ENCODE results near the gene C16orf78.

DNA sequence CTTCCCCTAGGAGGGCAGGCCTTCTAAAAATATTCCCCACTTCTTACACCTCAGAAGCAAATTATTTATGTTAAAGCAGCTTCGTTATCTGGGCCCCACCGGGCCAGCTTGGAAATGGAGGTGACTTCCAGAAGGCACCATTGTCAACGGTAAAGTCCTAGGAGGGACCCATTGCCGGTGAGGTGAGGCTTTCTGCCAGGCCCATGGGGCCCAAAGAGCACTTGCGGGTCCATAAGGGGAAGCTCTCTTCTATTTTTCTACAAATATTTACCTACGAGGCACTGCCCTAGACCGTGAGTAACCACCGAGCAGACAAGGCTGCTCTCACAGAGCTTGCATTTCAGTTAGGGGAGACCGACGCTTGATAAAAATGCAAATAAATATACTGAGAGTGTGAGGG is 41.5 kb downstream of the C16orf78 start:
- TF ChIP-seq, protein P1, sequence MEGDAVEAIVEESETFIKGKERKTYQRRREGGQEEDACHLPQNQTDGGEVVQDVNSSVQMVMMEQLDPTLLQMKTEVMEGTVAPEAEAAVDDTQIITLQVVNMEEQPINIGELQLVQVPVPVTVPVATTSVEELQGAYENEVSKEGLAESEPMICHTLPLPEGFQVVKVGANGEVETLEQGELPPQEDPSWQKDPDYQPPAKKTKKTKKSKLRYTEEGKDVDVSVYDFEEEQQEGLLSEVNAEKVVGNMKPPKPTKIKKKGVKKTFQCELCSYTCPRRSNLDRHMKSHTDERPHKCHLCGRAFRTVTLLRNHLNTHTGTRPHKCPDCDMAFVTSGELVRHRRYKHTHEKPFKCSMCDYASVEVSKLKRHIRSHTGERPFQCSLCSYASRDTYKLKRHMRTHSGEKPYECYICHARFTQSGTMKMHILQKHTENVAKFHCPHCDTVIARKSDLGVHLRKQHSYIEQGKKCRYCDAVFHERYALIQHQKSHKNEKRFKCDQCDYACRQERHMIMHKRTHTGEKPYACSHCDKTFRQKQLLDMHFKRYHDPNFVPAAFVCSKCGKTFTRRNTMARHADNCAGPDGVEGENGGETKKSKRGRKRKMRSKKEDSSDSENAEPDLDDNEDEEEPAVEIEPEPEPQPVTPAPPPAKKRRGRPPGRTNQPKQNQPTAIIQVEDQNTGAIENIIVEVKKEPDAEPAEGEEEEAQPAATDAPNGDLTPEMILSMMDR (IDR thresholded peaks at IDR 0.05 in 8 of 11, conservative IDR thresholded peaks at IDR 0.05 in 3 of 11) = no peak
- TF ChIP-seq POLR2A (IDR thresholded peaks at IDR 0.05) = no peak

Measured in spleen (tissue), 7 donors.